ENCODE data around the gene LRRC63.

DNA sequence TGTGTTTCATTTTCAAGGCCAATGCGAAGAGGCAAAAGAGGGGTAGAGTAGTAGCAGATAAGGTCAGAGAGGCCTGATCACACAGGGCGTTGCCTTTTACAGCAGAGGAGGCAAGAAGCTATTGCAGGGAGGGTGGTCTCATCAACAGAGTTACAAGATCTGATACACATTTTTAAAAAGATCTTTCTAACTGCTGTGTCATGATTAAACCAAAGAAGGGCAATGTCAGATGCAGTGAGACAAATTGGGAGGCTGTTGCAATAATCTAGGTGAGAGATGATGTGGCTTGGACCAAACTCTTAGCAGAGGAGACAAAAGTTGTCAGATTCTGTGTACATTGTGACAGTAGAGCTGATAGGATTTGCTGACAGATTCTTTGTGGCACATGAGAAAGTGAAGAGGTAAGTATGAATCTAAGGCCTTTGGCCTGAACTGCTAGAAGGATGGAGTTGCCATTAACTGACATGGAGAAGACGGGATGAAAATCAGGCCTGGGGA lies 13.0 kb upstream of the LRRC63 start:
- TF ChIP-seq YY1 (IDR thresholded peaks at IDR 0.05; ENCODE audit: low read depth) (no peak), EP300 (IDR thresholded peaks at IDR 0.05; ENCODE audit: borderline replicate concordance in 1 of 2, low read depth in 1 of 2, low read length in 1 of 2) (no peak)
- TF ChIP-seq, protein P1, sequence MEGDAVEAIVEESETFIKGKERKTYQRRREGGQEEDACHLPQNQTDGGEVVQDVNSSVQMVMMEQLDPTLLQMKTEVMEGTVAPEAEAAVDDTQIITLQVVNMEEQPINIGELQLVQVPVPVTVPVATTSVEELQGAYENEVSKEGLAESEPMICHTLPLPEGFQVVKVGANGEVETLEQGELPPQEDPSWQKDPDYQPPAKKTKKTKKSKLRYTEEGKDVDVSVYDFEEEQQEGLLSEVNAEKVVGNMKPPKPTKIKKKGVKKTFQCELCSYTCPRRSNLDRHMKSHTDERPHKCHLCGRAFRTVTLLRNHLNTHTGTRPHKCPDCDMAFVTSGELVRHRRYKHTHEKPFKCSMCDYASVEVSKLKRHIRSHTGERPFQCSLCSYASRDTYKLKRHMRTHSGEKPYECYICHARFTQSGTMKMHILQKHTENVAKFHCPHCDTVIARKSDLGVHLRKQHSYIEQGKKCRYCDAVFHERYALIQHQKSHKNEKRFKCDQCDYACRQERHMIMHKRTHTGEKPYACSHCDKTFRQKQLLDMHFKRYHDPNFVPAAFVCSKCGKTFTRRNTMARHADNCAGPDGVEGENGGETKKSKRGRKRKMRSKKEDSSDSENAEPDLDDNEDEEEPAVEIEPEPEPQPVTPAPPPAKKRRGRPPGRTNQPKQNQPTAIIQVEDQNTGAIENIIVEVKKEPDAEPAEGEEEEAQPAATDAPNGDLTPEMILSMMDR (IDR thresholded peaks at IDR 0.05), result no peak
- TF ChIP-seq, protein P2, sequence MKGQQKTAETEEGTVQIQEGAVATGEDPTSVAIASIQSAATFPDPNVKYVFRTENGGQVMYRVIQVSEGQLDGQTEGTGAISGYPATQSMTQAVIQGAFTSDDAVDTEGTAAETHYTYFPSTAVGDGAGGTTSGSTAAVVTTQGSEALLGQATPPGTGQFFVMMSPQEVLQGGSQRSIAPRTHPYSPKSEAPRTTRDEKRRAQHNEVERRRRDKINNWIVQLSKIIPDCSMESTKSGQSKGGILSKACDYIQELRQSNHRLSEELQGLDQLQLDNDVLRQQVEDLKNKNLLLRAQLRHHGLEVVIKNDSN (IDR thresholded peaks at IDR 0.05; ENCODE audit: borderline replicate concordance, low read depth), result no peak
- TF ChIP-seq, protein P3, sequence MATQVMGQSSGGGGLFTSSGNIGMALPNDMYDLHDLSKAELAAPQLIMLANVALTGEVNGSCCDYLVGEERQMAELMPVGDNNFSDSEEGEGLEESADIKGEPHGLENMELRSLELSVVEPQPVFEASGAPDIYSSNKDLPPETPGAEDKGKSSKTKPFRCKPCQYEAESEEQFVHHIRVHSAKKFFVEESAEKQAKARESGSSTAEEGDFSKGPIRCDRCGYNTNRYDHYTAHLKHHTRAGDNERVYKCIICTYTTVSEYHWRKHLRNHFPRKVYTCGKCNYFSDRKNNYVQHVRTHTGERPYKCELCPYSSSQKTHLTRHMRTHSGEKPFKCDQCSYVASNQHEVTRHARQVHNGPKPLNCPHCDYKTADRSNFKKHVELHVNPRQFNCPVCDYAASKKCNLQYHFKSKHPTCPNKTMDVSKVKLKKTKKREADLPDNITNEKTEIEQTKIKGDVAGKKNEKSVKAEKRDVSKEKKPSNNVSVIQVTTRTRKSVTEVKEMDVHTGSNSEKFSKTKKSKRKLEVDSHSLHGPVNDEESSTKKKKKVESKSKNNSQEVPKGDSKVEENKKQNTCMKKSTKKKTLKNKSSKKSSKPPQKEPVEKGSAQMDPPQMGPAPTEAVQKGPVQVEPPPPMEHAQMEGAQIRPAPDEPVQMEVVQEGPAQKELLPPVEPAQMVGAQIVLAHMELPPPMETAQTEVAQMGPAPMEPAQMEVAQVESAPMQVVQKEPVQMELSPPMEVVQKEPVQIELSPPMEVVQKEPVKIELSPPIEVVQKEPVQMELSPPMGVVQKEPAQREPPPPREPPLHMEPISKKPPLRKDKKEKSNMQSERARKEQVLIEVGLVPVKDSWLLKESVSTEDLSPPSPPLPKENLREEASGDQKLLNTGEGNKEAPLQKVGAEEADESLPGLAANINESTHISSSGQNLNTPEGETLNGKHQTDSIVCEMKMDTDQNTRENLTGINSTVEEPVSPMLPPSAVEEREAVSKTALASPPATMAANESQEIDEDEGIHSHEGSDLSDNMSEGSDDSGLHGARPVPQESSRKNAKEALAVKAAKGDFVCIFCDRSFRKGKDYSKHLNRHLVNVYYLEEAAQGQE (IDR thresholded peaks at IDR 0.05; ENCODE audit: low read depth, low read length), result no peak
